Stimulated activated naive B cell treated with anti-CD40 and anti-IgM and Interleukin-4, amounts not matched to agents 10 μg/mL and 1 μg/mL and 100 μg/mL, for 72 hours (primary cell): ENCODE measurements around the gene ACSM2B.
"Not testable (repeated sequence)": the region's sequence is repeated elsewhere in the genome, so short reads cannot be mapped to it uniquely, and the experiment has no call there.

ENCODE experiments used
- ATAC-seq, 2 donors: fragments of 150-1000 bp; cut with Tn5 transposase; replicated peaks; 2 replicates each; pipeline ENCODE4 v1.10.0; 2021; ENCODE audit warnings: moderate library complexity in 1 of 2
- DNase-seq: peaks from one replicate; pipeline ENCODE4 v3.0.0; 2021
- H3K27ac Mint-ChIP-seq: one replicate; pipeline ENCODE4 v1.8.0; 2022; ENCODE audit warnings: mild to moderate bottlenecking, mixed read lengths
- H3K27me3 Mint-ChIP-seq, 2 donors: one replicate each; pipeline ENCODE4 v1.8.0; 2022; ENCODE audit warnings: mixed read lengths in 2 of 2
- H3K36me3 Mint-ChIP-seq, 2 donors: one replicate each; pipeline ENCODE4 v1.8.0; 2022; ENCODE audit warnings: mixed read lengths in 2 of 2, mild to moderate bottlenecking in 1 of 2
- H3K4me1 Mint-ChIP-seq, 2 donors: one replicate each; pipeline ENCODE4 v1.8.0; 2022; ENCODE audit warnings: mixed read lengths in 2 of 2, mild to moderate bottlenecking in 1 of 2
- H3K4me3 Mint-ChIP-seq, 2 donors: one replicate each; pipeline ENCODE4 v1.8.0; 2022; ENCODE audit warnings: mild to moderate bottlenecking in 2 of 2, mixed read lengths in 2 of 2, moderate library complexity in 1 of 2
- H3K9me3 Mint-ChIP-seq, 2 donors: one replicate each; pipeline ENCODE4 v1.8.0; 2022; ENCODE audit warnings: mixed read lengths in 2 of 2, mild to moderate bottlenecking in 1 of 2

Gene ACSM2B

GRCh38 chr16:20576145-20576544 lies at the start of gene ACSM2B:
TSS of gene ACSM2B (minus strand) at chr16:20576367. CDS start at chr16:20564845, 11,522 bp downstream.
- not testable (repeated sequence) for H3K4me3 Mint-ChIP-seq, ATAC-seq, H3K9me3 Mint-ChIP-seq, H3K4me1 Mint-ChIP-seq, H3K27ac Mint-ChIP-seq, DNase-seq, H3K36me3 Mint-ChIP-seq, H3K27me3 Mint-ChIP-seq

- Mint-ChIP-seq H3K4me3 (no peak overlapping the region), H3K27me3 (peaks cover 0 to 2% of the 10 kb centered on the region in 2 donors), H3K27ac (no peak overlapping the region), H3K36me3 (no peaks in the 10 kb centered on the region), H3K4me1 (peaks cover 2 to 11% of the 10 kb centered on the region in 2 donors), H3K9me3 (no peaks in the 10 kb centered on the region)
- no peak for DNase-seq
- no peak for ATAC-seq
These were observed 49.0 kb upstream of the ACSM2B start for GRCh38 chr16:20624882-20625807.

DNA sequence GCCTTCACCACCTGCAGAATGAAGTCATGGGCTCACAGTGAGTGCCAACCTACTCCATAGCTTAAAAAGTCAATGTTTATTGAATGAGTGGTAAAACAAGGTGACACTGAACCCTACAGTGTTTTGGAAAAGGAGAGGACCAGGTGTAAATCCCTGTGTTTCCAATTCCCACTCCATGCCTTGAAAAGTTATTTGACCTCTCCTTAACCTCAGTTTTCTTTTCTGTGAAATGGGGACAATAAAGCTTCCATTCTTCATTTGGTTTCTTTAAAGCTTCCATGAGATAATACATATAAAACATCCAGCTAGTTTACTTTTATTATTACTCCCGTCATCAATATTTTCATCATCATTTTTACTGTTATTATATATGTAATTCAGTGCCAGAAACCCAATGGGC lies 48.0 kb upstream of the ACSM2B start:
- ATAC-seq = no peak
- no peak for DNase-seq
- Mint-ChIP-seq H3K27me3 (peaks cover 0 to 6% of the 10 kb centered on the region in 2 donors), H3K4me3 (no peak overlapping the region), H3K27ac (no peak overlapping the region), H3K9me3 (no peaks in the 10 kb centered on the region), H3K4me1 (peaks cover 2 to 11% of the 10 kb centered on the region in 2 donors), H3K36me3 (no peaks in the 10 kb centered on the region)

DNA sequence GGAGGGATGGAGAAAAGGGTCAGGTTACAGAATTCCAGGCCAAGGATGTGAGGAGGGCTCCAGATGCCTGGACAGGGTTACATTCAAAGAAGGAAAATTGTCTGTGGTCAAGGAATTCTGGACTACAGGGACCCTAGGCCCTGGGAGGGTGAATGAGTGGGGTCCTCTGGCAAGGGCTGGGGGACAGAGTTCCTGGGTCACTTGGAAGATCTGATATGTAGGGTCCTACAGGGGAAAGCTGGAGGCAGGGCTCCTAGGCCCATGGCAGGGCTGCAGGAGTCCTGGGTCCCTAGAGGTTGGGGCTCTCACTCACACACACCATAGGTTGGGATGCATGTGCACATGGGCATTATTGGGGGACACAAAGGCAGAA lies 46.3 kb upstream of the ACSM2B start:
- H3K27me3 Mint-ChIP-seq = peaks cover 5 to 12% of the 10 kb centered on the region in 2 donors
- no peak overlapping the region for H3K4me3 Mint-ChIP-seq
- ATAC-seq (no peak), DNase-seq (no peak)
- no peak overlapping the region for H3K27ac Mint-ChIP-seq
- H3K36me3 Mint-ChIP-seq = no peaks in the 10 kb centered on the region
- no peaks in the 10 kb centered on the region for H3K9me3 Mint-ChIP-seq
- no peaks in the 10 kb centered on the region for H3K4me1 Mint-ChIP-seq

- Mint-ChIP-seq H3K27me3 (peaks cover 8 to 14% of the 10 kb centered on the region in 2 donors), H3K27ac (no peak overlapping the region), H3K4me3 (no peak overlapping the region), H3K4me1 (peaks cover 0 to 2% of the 10 kb centered on the region in 2 donors), H3K9me3 (no peaks in the 10 kb centered on the region), H3K36me3 (no peaks in the 10 kb centered on the region)
- no peak for ATAC-seq
- no peak for DNase-seq
These were observed 45.2 kb upstream of the ACSM2B start for GRCh38 chr16:20621406-20621805.

- no peaks in the 10 kb centered on the region for H3K36me3 Mint-ChIP-seq
- H3K4me3 Mint-ChIP-seq = no peak overlapping the region
- H3K9me3 Mint-ChIP-seq = no peaks in the 10 kb centered on the region
- H3K4me1 Mint-ChIP-seq = peaks cover 0 to 2% of the 10 kb centered on the region in 2 donors
- peaks cover 8 to 14% of the 10 kb centered on the region in 2 donors for H3K27me3 Mint-ChIP-seq
- no peak for ATAC-seq
- DNase-seq = no peak
- H3K27ac Mint-ChIP-seq = no peak overlapping the region
These were observed 44.6 kb upstream of the ACSM2B start for GRCh38 chr16:20620770-20621169.

- Mint-ChIP-seq H3K27me3 (peaks cover 8 to 14% of the 10 kb centered on the region in 2 donors), H3K36me3 (no peaks in the 10 kb centered on the region), H3K9me3 (no peaks in the 10 kb centered on the region), H3K27ac (no peak overlapping the region), H3K4me1 (peaks cover 0 to 2% of the 10 kb centered on the region in 2 donors), H3K4me3 (no peak overlapping the region)
- DNase-seq (no peak), ATAC-seq (no peak)
These were observed 43.8 kb upstream of the ACSM2B start for GRCh38 chr16:20620003-20620402.

DNA sequence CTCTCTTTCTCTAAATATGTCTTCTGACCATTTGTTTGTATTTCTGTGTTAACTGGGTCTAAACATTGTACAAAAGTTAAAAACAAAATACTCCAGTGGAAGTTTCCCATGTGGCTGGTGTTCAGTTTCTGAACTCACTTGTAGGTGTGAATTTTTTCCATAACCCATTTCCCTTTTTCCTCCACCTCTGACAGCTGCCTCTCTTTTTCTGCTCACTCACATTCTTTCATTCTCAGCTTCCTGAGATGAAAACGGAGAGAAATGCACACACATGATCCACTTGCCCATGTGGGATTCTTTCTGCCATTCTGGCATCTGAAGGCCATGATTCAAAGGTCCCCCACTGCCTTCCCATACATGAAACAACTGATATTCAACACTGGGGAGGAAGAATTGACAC lies 41.1 kb upstream of the ACSM2B start:
- Mint-ChIP-seq H3K4me1 (peaks cover 0 to 4% of the 10 kb centered on the region in 2 donors), H3K4me3 (no peak overlapping the region), H3K36me3 (no peaks in the 10 kb centered on the region), H3K9me3 (peaks cover 0 to 1% of the 10 kb centered on the region in 2 donors), H3K27ac (no peak overlapping the region), H3K27me3 (peaks cover 29 to 35% of the 10 kb centered on the region in 2 donors)
- ATAC-seq = no peak
- no peak for DNase-seq

- peaks cover 0 to 1% of the 10 kb centered on the region in 2 donors for H3K9me3 Mint-ChIP-seq
- H3K27ac Mint-ChIP-seq = no peak overlapping the region
- H3K4me1 Mint-ChIP-seq = peaks cover 0 to 4% of the 10 kb centered on the region in 2 donors
- no peak overlapping the region for H3K4me3 Mint-ChIP-seq
- DNase-seq (no peak), ATAC-seq (no peak)
- H3K27me3 Mint-ChIP-seq = peaks cover 55 to 56% of the 10 kb centered on the region in 2 donors
- no peaks in the 10 kb centered on the region for H3K36me3 Mint-ChIP-seq
These were observed 38.3 kb upstream of the ACSM2B start for GRCh38 chr16:20614186-20615141.

DNA sequence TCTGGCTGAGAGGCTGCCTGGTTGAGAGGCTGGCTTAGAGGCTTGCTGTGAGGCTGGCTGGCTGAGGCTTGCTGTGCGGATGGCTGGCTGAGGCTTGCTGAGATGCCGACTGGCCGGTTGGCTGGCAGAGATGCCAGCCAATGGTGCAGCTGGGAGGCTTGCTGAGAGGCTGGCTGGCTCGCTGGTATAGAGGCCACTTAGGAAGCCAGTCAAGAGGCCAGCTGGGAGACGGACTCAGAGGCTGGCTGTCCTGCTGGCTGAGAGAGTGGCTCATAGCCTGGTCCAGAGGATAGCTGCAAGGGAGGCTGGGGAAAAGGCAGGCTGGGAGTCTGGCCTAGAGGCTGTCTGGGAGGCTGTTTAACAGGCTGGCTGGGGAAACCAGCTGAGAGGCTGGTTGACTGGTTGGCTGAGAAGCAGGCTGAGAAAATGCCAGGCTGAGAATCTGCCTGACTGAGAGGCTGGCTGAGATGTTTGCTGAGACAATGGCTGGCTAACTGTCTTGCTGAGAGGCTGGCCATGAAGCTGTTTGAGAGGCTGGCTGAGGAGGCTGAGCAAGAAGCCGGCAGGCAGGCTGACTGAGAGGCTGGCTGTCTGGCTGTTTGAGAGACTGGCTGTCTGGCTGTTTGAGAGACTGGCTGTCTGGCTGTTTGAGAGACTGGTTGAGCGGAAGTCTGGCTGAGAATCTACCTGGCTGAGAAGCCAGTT lies 37.5 kb upstream of the ACSM2B start:
- Mint-ChIP-seq H3K36me3 (no peaks in the 10 kb centered on the region), H3K4me3 (no peak overlapping the region), H3K27me3 (peaks cover 55 to 56% of the 10 kb centered on the region in 2 donors), H3K27ac (no peak overlapping the region), H3K4me1 (peaks cover 0 to 4% of the 10 kb centered on the region in 2 donors), H3K9me3 (peaks cover 0 to 1% of the 10 kb centered on the region in 2 donors)
- ATAC-seq (no peak), DNase-seq (no peak)

DNA sequence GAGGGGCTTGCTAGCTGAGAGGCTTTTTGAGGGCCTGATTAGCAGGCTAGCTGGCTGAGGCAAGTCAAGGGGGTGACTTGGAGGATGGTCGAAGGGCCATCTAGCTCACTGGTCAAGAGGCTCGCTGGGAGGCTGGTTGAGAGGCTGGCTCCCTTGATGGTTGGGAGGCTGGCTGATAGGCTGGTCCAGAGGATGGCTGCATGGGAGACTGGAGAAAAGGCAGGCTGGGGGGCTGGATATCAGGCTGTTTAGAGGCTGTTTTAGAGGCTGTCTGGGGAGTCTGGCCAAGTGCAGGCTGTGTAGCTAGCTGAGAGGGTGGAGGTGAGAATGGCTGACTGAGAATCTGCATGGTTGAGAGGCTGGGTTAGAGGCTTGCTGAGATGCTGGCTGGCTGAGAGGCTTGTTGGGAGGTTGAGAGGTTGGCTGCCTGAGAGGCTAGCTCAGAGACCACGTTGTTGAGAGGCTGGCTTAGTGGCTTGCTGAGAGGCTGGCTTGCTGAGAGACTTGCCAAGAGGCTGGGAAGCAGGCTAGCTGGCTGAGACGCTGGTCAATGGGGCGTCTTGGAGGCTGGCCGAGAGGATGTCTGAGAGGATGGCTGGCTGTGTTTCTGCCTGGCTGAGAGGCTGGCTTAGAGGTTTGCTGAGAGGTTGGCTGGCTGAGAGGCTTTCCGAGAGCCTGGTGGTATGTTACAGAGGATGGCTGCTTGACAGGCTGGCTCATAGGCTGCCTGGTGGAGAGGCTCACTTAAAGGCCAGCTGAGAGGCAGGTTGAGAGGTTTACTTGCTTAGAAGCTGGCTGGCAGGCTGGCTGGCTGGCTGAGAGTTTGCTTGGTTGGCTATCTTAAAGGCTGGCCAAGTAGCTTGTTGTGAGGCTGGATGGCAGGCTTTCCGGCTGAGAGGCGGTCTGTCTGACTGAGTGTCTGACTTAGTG lies 36.6 kb upstream of the ACSM2B start:
- H3K27me3 Mint-ChIP-seq = peaks cover 53 to 57% of the 10 kb centered on the region in 2 donors
- peaks cover 0 to 1% of the 10 kb centered on the region in 2 donors for H3K9me3 Mint-ChIP-seq
- H3K4me1 Mint-ChIP-seq = peaks cover 0 to 4% of the 10 kb centered on the region in 2 donors
- no peak overlapping the region for H3K27ac Mint-ChIP-seq
- DNase-seq = no peak
- no peak overlapping the region for H3K4me3 Mint-ChIP-seq
- no peaks in the 10 kb centered on the region for H3K36me3 Mint-ChIP-seq
- ATAC-seq = no peak

GRCh38 chr16:20611975-20612481 lies 35.9 kb upstream of the ACSM2B start:
- no peak overlapping the region for H3K4me3 Mint-ChIP-seq
- H3K27ac Mint-ChIP-seq = no peak overlapping the region
- H3K36me3 Mint-ChIP-seq = no peaks in the 10 kb centered on the region
- ATAC-seq (no peak), DNase-seq (no peak)
- peaks cover 48 to 58% of the 10 kb centered on the region in 2 donors for H3K27me3 Mint-ChIP-seq
- H3K4me1 Mint-ChIP-seq = peaks cover 0 to 2% of the 10 kb centered on the region in 2 donors
- H3K9me3 Mint-ChIP-seq = peaks cover 0 to 1% of the 10 kb centered on the region in 2 donors
